B cell (primary cell): ENCODE data around the gene NBDY.

Source experiments
- EZH2 ChIP-seq: IDR thresholded peaks from 2 replicates; pipeline ENCODE4 v1.6.1; 2012; ENCODE audit warnings: borderline replicate concordance, low read depth, mild to moderate bottlenecking, moderate library complexity, low read length; ENCODE audit not compliant: insufficient read depth, poor library complexity, severe bottlenecking
- TF ChIP-seq, protein P1 (sequence below): fragments of 200-600 bp; IDR thresholded peaks from one replicate; pipeline ENCODE4 v1.8.0; 2022; ENCODE audit warnings: antibody characterized with exemption, mild to moderate bottlenecking

DNA sequence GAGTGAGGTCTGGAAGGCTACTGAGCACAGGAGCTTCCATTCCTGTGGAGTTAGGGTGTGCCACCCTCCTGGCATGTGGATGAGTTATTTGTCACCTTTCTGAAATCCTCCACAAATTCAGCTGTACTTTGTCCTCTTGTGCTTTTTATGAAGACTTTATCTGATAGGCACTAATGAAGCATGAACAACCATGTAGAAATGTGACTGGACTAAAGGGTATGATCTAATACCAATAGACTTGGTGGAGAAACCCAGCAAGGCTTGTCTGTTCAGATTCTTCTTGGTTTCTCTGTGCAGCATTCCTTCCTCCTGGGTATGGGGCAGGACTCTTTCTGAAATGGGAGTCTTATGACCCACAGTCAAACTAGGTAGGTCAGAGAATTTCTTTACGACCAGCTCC lies 9.6 kb downstream of the NBDY start:
- no peak for TF ChIP-seq EZH2
- TF ChIP-seq, protein P1, sequence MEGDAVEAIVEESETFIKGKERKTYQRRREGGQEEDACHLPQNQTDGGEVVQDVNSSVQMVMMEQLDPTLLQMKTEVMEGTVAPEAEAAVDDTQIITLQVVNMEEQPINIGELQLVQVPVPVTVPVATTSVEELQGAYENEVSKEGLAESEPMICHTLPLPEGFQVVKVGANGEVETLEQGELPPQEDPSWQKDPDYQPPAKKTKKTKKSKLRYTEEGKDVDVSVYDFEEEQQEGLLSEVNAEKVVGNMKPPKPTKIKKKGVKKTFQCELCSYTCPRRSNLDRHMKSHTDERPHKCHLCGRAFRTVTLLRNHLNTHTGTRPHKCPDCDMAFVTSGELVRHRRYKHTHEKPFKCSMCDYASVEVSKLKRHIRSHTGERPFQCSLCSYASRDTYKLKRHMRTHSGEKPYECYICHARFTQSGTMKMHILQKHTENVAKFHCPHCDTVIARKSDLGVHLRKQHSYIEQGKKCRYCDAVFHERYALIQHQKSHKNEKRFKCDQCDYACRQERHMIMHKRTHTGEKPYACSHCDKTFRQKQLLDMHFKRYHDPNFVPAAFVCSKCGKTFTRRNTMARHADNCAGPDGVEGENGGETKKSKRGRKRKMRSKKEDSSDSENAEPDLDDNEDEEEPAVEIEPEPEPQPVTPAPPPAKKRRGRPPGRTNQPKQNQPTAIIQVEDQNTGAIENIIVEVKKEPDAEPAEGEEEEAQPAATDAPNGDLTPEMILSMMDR, result no peak
